ENCODE measurements around the gene NIM1K.

Gene NIM1K

DNA sequence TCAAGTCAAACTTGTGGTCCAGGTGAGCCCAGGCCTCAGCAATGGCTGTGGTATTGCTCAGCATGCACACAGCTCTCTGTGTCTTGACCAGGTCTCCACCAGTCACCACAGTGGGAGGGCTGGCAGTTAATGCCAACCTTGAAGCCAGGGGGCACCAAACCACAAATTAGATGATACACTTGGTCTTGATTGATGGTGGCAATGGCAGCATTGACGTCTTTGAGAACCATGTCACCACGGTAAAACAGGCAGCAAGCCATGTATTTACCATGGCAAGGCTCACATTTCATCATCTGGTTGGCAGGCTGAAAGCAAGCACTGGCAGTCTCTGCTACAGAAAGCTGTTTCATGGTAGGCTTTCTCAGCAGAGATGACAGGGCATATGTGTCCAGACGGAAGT, 40.0 kb downstream of the NIM1K start:
- Histone ChIP-seq H3K4me1 (ENCODE audit: control insufficient read depth, insufficient read depth, low read length) (peaks cover 5% of the 10 kb centered on the region), H3K9me3 (ENCODE audit: control insufficient read depth, low read length) (no peaks in the 10 kb centered on the region), H3K27me3 (replicated peaks; ENCODE audit: control insufficient read depth, insufficient read depth, low read length) (no peaks in the 10 kb centered on the region), H3K4me3 (ENCODE audit: low read length) (no peak overlapping the region), H3K9ac (ENCODE audit: low read length) (no peak overlapping the region), H3K36me3 (ENCODE audit: control insufficient read depth, insufficient read depth, low read length, severe bottlenecking) (no peaks in the 10 kb centered on the region)
- no peak for DNase-seq (ENCODE audit: low read depth)

- peaks cover 5% of the 10 kb centered on the region for H3K4me1 ChIP-seq (ENCODE audit: control insufficient read depth, insufficient read depth, low read length)
- H3K27me3 ChIP-seq (replicated peaks; ENCODE audit: control insufficient read depth, insufficient read depth, low read length) = no peaks in the 10 kb centered on the region
- no peak overlapping the region for H3K9ac ChIP-seq (ENCODE audit: low read length)
- H3K4me3 ChIP-seq (ENCODE audit: low read length) = no peak overlapping the region
- no peaks in the 10 kb centered on the region for H3K36me3 ChIP-seq (ENCODE audit: control insufficient read depth, insufficient read depth, low read length, severe bottlenecking)
- no peak for DNase-seq (ENCODE audit: low read depth)
- no peaks in the 10 kb centered on the region for H3K9me3 ChIP-seq (ENCODE audit: control insufficient read depth, low read length)
These were observed 41.2 kb downstream of the NIM1K start for GRCh38 chr5:43232943-43233833.

- DNase-seq (ENCODE audit: low read depth) = no peak
- H3K4me1 ChIP-seq (ENCODE audit: control insufficient read depth, insufficient read depth, low read length) = peaks cover 5% of the 10 kb centered on the region
- H3K9me3 ChIP-seq (ENCODE audit: control insufficient read depth, low read length) = no peaks in the 10 kb centered on the region
- H3K4me3 ChIP-seq (ENCODE audit: low read length) = no peak overlapping the region
- H3K27me3 ChIP-seq (replicated peaks; ENCODE audit: control insufficient read depth, insufficient read depth, low read length) = no peaks in the 10 kb centered on the region
- H3K36me3 ChIP-seq (ENCODE audit: control insufficient read depth, insufficient read depth, low read length, severe bottlenecking) = no peaks in the 10 kb centered on the region
- no peak overlapping the region for H3K9ac ChIP-seq (ENCODE audit: low read length)
These were observed 41.9 kb downstream of the NIM1K start for GRCh38 chr5:43233946-43234345.

DNA sequence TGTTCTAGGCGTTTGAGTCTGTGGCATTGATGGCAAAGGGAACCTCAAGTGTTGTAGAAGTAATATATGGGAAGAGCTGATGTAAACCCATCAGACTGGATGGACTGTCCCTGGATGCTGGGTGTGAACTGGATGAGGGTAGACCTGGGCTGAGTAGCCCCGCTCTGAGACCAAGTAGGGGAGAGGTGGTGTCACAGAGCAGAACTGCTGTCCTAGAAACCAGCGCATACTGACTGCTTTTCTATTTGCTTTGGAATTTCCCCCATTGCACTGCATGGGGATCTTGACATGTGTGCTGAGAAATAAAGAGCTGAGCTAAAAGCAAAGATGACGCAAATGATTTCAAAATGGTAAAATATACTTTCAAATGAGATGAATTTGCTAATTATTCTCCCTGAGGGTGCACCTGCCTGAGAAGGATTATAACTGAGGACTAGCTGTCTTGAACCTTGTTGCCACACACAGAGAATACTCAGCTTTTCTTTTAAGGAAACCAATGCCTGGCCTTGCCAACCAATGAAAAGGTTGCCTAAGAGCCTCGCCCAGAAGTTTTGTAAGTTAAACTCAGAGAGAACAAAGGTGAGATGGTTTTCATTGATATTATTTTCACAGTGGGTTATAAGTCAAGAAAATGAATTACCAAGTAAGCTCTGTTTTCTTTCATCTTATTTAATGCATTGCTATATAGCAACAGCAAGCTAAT, 44.8 kb downstream of the NIM1K start:
- Histone ChIP-seq H3K9me3 (ENCODE audit: control insufficient read depth, low read length) (no peaks in the 10 kb centered on the region), H3K27me3 (replicated peaks; ENCODE audit: control insufficient read depth, insufficient read depth, low read length) (no peaks in the 10 kb centered on the region), H3K9ac (ENCODE audit: low read length) (no peak overlapping the region), H3K4me3 (ENCODE audit: low read length) (no peak overlapping the region), H3K36me3 (ENCODE audit: control insufficient read depth, insufficient read depth, low read length, severe bottlenecking) (no peaks in the 10 kb centered on the region), H3K4me1 (ENCODE audit: control insufficient read depth, insufficient read depth, low read length) (peaks cover 5% of the 10 kb centered on the region)
- DNase-seq (ENCODE audit: low read depth) = no peak

- Histone ChIP-seq H3K27me3 (replicated peaks; ENCODE audit: control insufficient read depth, insufficient read depth, low read length) (no peaks in the 10 kb centered on the region), H3K9me3 (ENCODE audit: control insufficient read depth, low read length) (no peaks in the 10 kb centered on the region), H3K36me3 (ENCODE audit: control insufficient read depth, insufficient read depth, low read length, severe bottlenecking) (no peaks in the 10 kb centered on the region), H3K4me3 (ENCODE audit: low read length) (no peak overlapping the region), H3K4me1 (ENCODE audit: control insufficient read depth, insufficient read depth, low read length) (no peaks in the 10 kb centered on the region), H3K9ac (ENCODE audit: low read length) (no peak overlapping the region)
- DNase-seq (ENCODE audit: low read depth) = no peak
These were observed 50.2 kb downstream of the NIM1K start for GRCh38 chr5:43242196-43242595.

DNA sequence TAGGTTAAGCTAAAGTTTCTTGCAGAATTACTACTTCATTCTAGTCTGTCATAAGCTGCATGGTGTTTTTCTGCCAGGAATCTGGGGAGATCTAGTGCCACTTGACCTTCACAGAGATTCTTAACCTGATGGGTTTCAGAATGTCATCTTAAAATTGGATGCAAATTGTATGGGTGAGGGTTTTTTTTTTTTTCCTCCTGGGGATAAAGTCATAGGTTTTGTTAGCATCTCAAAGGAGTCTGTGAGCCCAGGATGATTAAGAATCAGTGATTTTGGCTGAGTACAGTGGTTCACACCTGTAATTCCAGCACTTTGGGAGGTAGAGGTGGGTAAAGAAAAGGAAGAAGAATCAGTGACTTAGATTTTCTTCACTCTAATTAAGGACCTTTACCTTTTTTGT, 51.2 kb downstream of the NIM1K start:
- no peaks in the 10 kb centered on the region for H3K36me3 ChIP-seq (ENCODE audit: control insufficient read depth, insufficient read depth, low read length, severe bottlenecking)
- H3K27me3 ChIP-seq (replicated peaks; ENCODE audit: control insufficient read depth, insufficient read depth, low read length) = no peaks in the 10 kb centered on the region
- no peak for DNase-seq (ENCODE audit: low read depth)
- H3K4me1 ChIP-seq (ENCODE audit: control insufficient read depth, insufficient read depth, low read length) = peaks cover 9% of the 10 kb centered on the region
- H3K9me3 ChIP-seq (ENCODE audit: control insufficient read depth, low read length) = no peaks in the 10 kb centered on the region
- H3K4me3 ChIP-seq (ENCODE audit: low read length) = no peak overlapping the region
- H3K9ac ChIP-seq (ENCODE audit: low read length) = no peak overlapping the region

- DNase-seq (ENCODE audit: low read depth) = no peak
- Histone ChIP-seq H3K4me3 (ENCODE audit: low read length) (no peak overlapping the region), H3K9me3 (ENCODE audit: control insufficient read depth, low read length) (no peaks in the 10 kb centered on the region), H3K27me3 (replicated peaks; ENCODE audit: control insufficient read depth, insufficient read depth, low read length) (no peaks in the 10 kb centered on the region), H3K9ac (ENCODE audit: low read length) (no peak overlapping the region), H3K4me1 (ENCODE audit: control insufficient read depth, insufficient read depth, low read length) (peaks cover 12% of the 10 kb centered on the region), H3K36me3 (ENCODE audit: control insufficient read depth, insufficient read depth, low read length, severe bottlenecking) (no peaks in the 10 kb centered on the region)
These were observed 53.0 kb downstream of the NIM1K start for GRCh38 chr5:43244823-43245565.

- no peak for DNase-seq (ENCODE audit: low read depth)
- H3K4me1 ChIP-seq (ENCODE audit: control insufficient read depth, insufficient read depth, low read length) = peaks cover 14% of the 10 kb centered on the region
- H3K27me3 ChIP-seq (replicated peaks; ENCODE audit: control insufficient read depth, insufficient read depth, low read length) = no peaks in the 10 kb centered on the region
- no peaks in the 10 kb centered on the region for H3K36me3 ChIP-seq (ENCODE audit: control insufficient read depth, insufficient read depth, low read length, severe bottlenecking)
- no peak overlapping the region for H3K9ac ChIP-seq (ENCODE audit: low read length)
- no peaks in the 10 kb centered on the region for H3K9me3 ChIP-seq (ENCODE audit: control insufficient read depth, low read length)
- no peak overlapping the region for H3K4me3 ChIP-seq (ENCODE audit: low read length)
These were observed 53.8 kb downstream of the NIM1K start for GRCh38 chr5:43245724-43246385.

DNA sequence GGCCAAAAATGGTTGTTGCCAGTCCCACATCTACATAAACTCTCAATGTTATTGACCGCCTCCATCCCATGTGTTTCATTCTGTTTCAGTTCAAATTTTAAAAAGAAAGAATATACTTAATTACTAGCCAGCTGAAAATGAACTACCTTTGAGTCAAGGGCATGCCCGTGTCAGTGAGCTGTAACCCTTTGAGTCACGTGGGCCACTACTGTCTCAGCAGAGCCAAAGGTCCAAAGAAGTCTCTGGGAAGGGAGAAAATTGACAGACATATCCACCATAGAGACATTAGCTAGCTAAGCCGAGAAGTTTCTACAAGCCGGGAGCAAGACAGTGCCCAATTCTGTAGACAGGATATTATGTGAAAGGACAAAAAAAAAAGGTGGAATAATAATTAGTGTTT, 59.7 kb downstream of the NIM1K start:
- Histone ChIP-seq H3K36me3 (ENCODE audit: control insufficient read depth, insufficient read depth, low read length, severe bottlenecking) (no peaks in the 10 kb centered on the region), H3K9me3 (ENCODE audit: control insufficient read depth, low read length) (no peaks in the 10 kb centered on the region), H3K9ac (ENCODE audit: low read length) (no peak overlapping the region), H3K4me3 (ENCODE audit: low read length) (no peak overlapping the region), H3K27me3 (replicated peaks; ENCODE audit: control insufficient read depth, insufficient read depth, low read length) (no peaks in the 10 kb centered on the region), H3K4me1 (ENCODE audit: control insufficient read depth, insufficient read depth, low read length) (peaks cover 23% of the 10 kb centered on the region)
- no peak for DNase-seq (ENCODE audit: low read depth)

DNA sequence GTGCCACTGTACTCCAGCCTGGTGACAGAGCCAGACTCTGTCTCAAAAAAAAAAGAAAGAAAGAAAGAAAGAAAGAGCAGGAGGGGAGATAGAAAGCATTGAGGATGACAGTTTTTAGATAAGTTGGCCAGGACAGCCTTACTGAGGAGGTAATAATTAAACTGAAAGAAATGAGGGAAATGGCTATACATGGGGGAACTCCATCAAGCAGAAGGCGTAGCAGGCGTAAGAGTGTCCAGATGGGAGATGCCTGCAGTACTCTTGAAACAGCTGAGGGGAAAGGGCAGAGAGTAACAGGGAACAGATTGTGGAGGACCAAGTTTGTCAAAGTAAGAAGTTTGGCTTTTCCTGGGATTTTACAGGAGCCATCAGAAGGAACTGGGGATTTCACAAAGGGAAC, 63.7 kb downstream of the NIM1K start:
- H3K9me3 ChIP-seq (ENCODE audit: control insufficient read depth, low read length) = peaks cover 3% of the 10 kb centered on the region
- H3K4me1 ChIP-seq (ENCODE audit: control insufficient read depth, insufficient read depth, low read length) = peaks cover 9% of the 10 kb centered on the region
- H3K4me3 ChIP-seq (ENCODE audit: low read length) = no peak overlapping the region
- H3K27me3 ChIP-seq (replicated peaks; ENCODE audit: control insufficient read depth, insufficient read depth, low read length) = no peaks in the 10 kb centered on the region
- no peak overlapping the region for H3K9ac ChIP-seq (ENCODE audit: low read length)
- no peak for DNase-seq (ENCODE audit: low read depth)
- H3K36me3 ChIP-seq (ENCODE audit: control insufficient read depth, insufficient read depth, low read length, severe bottlenecking) = no peaks in the 10 kb centered on the region

All from adipocyte (in vitro differentiated cells).